Ascending aorta (tissue), 2 donors: Measurements from ENCODE around the gene VWA7. TPM values are rescaled to one million over a fixed set of nuclear protein-coding genes. Genes with fewer than 3 reads are reported as not detected.

Source experiments
- DNase-seq, 2 donors: peaks; one replicate each; pipeline ENCODE4 v3.0.0-alpha.2; 2019; ENCODE audit warnings: low spot score in 2 of 2
- H3K27ac ChIP-seq, 2 donors: fragments of 200-600 bp; sonication (generic); one replicate each; pipeline ENCODE4 v1.5.1; 2016 to 2017; ENCODE audit warnings: mild to moderate bottlenecking in 1 of 2
- H3K27me3 ChIP-seq: fragments of 200-600 bp; sonication (generic); one replicate; pipeline ENCODE4 v1.5.1; 2017
- H3K36me3 ChIP-seq, 2 donors: fragments of 200-600 bp; sonication (generic); one replicate each; pipeline ENCODE4 v1.5.1; 2016
- H3K4me1 ChIP-seq, 2 donors: fragments of 200-600 bp; sonication (generic); one replicate each; pipeline ENCODE4 v1.5.1; 2016 to 2017; ENCODE audit warnings: mild to moderate bottlenecking in 1 of 2
- H3K4me3 ChIP-seq, 2 donors: fragments of 200-600 bp; sonication (generic); one replicate each; pipeline ENCODE4 v1.5.1; 2016 to 2017; ENCODE audit warnings: mild to moderate bottlenecking in 1 of 2
- H3K9me3 ChIP-seq, 2 donors: fragments of 200-600 bp; sonication (generic); one replicate each; pipeline ENCODE4 v1.5.1; 2016
- CTCF ChIP-seq, 3 experiments: fragments of 200-600 bp in 2 of 3; fragments of 450-650 bp in 1 of 3; sonication (generic) in 2 of 3; IDR thresholded peaks; one replicate each; pipeline ENCODE4 v1.5.1; 2016 to 2019; ENCODE audit warnings: antibody characterized with exemption in 3 of 3, mild to moderate bottlenecking in 1 of 3, moderate library complexity in 1 of 3
- intact Hi-C: fragments of 100-400 bp; cut with DNase I; formaldehyde crosslinking; loops from one replicate; pipeline ENCODE4 v1.15.1; 2023
- total RNA-seq: library from RNA; depleted of rRNA; stranded (reverse); fragments of >200 nt; gene quantifications from one replicate; pipeline ENCODE4 v1.1.0, GENCODE V29; 2016

VWA7 gene
- total RNA-seq, 1 donor from 2014 or later = not detected

GRCh38 chr6:31784098-31784925 lies 7.2 kb upstream of the VWA7 start:
- DNase-seq = no peak
- intact Hi-C loops = no loop called here
- Histone ChIP-seq H3K27ac (no peak overlapping the region), H3K4me1 (no peaks in the 10 kb centered on the region), H3K9me3 (no peaks in the 10 kb centered on the region), H3K27me3 (no peaks in the 10 kb centered on the region), H3K36me3 (peaks cover 68 to 69% of the 10 kb centered on the region in 2 donors), H3K4me3 (no peak overlapping the region)
- TF ChIP-seq CTCF (IDR thresholded peaks at IDR 0.05) = no peak

DNA sequence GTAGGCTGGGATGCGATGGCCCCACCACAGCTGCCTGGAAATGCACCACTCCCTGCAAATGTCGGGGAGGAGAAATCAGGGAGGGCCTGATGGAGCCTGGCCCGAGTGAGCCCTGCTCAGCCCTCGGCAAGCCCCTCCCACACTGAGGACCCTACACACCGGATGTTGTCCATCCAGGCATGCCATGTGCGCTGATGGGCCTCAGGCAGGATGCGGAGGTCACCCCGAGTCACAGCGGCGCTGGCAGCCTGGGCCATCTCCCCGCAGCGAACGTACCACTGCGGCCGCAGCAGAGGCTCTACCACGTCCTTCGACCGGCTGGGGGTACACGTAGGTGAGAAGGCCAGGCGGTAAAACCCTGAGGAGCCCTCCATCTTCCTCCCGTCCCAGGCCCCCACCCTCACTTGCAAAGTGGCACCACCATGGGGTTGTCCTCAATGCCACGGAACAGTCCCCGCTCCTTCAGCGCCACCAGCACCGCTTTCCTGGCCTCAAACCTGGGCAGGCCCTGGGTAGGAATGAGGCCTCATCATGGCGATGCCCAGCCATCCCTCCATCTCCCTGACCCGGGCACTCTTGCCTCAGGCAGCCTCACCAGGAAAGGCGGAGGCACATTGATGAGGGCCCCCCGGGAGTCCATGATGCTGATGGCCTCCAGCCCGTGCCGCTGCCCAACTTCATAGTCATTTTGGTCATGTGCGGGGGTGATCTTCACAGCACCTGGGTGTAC lies 5.2 kb upstream of the VWA7 start:
- Histone ChIP-seq H3K9me3 (no peaks in the 10 kb centered on the region), H3K36me3 (peaks cover 70 to 76% of the 10 kb centered on the region in 2 donors), H3K4me1 (peaks cover 0 to under 1% of the 10 kb centered on the region in 2 donors), H3K27me3 (no peaks in the 10 kb centered on the region), H3K27ac (no peak overlapping the region), H3K4me3 (no peak overlapping the region)
- no peak for DNase-seq
- intact Hi-C loops = no loop called here
- TF ChIP-seq CTCF (IDR thresholded peaks at IDR 0.05) = no peak

DNA sequence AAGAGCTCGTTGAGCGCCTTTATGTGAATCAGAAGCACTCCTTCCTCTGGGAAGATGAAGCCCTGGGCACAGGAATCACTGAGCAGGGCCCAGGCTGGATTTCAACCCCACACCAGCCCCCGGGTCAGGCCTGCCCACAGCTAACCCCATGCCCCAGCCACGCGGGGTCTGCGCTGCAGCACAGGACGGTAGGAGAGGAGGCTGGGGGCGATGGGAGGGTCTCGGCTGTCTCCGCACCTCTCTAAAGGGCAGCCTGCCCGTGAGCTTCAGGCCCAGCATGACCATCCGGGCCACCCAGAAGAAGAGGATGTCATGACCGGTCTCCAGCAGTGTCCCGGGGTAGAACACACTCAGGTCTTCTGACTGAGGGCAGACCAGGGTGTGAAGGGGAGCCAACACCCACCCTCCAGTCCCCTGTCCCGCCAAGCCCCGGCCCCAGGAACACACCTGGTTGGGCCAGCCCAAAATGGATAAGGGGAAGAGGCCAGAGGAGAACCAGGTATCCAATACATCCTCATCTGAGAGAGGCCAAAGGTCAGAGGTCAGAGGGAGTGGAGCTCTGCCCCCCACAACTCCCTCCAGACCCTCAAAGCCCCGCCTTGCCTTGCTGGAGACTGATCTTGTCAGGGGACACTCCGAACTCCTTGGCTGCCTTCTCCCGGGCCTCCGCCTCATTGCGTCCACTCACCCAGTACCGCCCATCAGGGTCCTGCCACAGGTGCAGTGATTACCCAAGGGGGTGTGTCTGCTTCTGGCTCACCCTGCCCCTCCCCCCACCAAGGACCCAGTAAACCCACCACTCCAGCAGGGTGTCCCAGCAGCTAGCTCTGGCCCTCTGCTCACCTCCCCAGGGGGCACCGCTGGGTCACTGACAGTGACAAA lies 4.4 kb upstream of the VWA7 start:
- H3K4me1 ChIP-seq = peaks cover 0 to 6% of the 10 kb centered on the region in 2 donors
- no peak overlapping the region for H3K27ac ChIP-seq
- no peak for DNase-seq
- TF ChIP-seq CTCF (IDR thresholded peaks at IDR 0.05) = no peak
- H3K27me3 ChIP-seq = no peaks in the 10 kb centered on the region
- intact Hi-C loops = no loop called here
- H3K36me3 ChIP-seq = peaks cover 67 to 76% of the 10 kb centered on the region in 2 donors
- no peak overlapping the region for H3K4me3 ChIP-seq
- H3K9me3 ChIP-seq = no peaks in the 10 kb centered on the region

DNA sequence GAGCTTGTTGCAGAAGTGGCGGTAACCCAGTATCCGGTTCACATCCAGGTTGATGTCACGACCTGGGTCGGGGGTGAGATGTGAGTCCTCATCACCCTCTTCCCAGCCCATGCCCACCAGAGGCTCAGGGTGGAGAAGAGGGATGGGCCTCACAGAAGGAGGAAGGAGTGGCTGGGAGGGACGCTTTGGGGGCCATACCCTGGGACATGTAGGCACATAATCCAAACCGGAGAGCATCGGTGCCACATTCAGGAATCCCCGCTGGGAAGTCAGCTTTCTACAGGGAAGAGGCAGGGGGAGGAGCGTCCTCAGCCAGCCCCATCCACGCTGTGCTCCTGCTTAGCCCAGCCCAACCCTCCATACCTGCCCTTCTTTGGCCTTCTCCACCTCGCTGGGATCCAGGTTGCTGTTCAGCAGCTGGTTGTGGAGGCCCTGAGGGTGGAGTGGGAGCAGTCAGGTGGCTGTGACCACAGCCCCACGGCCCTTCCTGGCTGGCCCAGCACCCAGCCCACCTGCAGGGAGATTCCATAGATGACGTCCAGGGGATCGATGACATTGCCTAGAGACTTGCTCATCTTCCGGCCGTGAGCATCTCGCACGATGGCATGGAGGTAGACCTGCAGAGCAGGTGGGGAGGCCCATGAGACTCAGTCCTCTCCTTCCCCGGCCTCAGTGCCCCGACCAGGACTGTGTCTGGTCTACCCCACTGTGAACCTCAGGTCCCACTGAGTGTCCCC lies 3.5 kb upstream of the VWA7 start:
- TF ChIP-seq CTCF (IDR thresholded peaks at IDR 0.05) = no peak
- H3K9me3 ChIP-seq = no peaks in the 10 kb centered on the region
- no peaks in the 10 kb centered on the region for H3K27me3 ChIP-seq
- H3K4me1 ChIP-seq = peaks cover 0 to 6% of the 10 kb centered on the region in 2 donors
- intact Hi-C loops = no loop called here
- H3K36me3 ChIP-seq = peaks cover 66 to 74% of the 10 kb centered on the region in 2 donors
- H3K4me3 ChIP-seq = no peak overlapping the region
- no peak overlapping the region for H3K27ac ChIP-seq
- DNase-seq = no peak

DNA sequence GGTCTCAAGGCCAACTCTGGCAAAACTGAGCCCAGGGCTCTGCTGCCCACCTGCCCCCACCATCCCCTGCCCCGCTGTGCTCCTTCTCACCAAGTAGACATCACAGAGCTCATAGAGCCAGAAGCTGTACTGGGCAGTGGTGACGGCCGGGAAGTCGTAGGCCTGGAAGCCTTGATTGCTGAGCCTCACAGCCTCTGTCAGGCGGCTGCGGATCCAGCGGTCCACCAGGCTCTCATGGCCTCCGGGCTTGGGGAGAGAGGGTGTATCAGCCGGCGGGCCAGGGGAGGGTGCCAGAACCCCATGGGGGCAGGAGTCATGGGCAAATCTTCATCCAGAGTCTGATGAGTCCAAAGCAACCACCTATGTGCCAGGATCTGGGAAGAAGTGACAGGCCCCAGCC lies 2.8 kb upstream of the VWA7 start:
- no peak for DNase-seq
- Histone ChIP-seq H3K36me3 (peaks cover 59 to 66% of the 10 kb centered on the region in 2 donors), H3K9me3 (no peaks in the 10 kb centered on the region), H3K27me3 (no peaks in the 10 kb centered on the region), H3K4me1 (peaks cover 0 to 6% of the 10 kb centered on the region in 2 donors), H3K27ac (no peak overlapping the region), H3K4me3 (no peak overlapping the region)
- intact Hi-C loops = no loop called here
- no peak for TF ChIP-seq CTCF (IDR thresholded peaks at IDR 0.05)
